ENCODE results near the gene FOXN3. TPM values are rescaled to one million over a fixed set of nuclear protein-coding genes. Genes with fewer than 3 reads are reported as not detected.

The FOXN3 gene
- total RNA-seq, 1 experiment from 2014 or later = 8.8 TPM

DNA sequence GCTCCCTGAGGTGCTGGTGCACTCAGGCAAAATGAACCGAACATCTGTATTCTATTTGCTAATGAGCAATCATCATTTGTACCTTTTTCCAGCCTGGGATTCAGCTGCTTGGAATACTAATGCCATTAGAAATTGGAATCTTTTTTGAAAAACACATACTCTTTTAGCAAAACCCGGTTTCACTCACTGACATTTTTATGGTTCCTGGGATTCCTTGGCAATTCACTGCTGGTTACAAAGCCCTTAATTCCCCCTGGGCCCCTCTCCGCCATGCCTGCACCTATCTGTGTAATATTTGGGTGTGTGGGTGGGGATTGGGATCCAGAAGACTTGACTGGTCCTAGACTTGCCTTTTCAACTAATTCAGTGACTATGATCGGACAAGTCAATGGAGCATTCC, 199.1 kb downstream of the FOXN3 start:
- no peaks in the 10 kb centered on the region for H3K9me3 ChIP-seq (ENCODE audit: control insufficient read depth, insufficient read depth, low read depth, low read length)
- ATAC-seq (no peak), DNase-seq (ENCODE audit: low read depth, low spot score) (no peak)
- in situ Hi-C loops (cut with HindIII; ENCODE audit: low pct_unique_long_range_greater_than_20kb, low sequenced_read_pairs) = no loop called here
- intact Hi-C loops (cut with micrococcal nuclease; ENCODE audit: unreplicated experiment) = no loop called here
- BruUV-seq (replicated peaks) = no TSS peak
- ChIA-PET CTCF (no interaction called here), POLR2A (no interaction called here)
- TF ChIP-seq, protein P1, sequence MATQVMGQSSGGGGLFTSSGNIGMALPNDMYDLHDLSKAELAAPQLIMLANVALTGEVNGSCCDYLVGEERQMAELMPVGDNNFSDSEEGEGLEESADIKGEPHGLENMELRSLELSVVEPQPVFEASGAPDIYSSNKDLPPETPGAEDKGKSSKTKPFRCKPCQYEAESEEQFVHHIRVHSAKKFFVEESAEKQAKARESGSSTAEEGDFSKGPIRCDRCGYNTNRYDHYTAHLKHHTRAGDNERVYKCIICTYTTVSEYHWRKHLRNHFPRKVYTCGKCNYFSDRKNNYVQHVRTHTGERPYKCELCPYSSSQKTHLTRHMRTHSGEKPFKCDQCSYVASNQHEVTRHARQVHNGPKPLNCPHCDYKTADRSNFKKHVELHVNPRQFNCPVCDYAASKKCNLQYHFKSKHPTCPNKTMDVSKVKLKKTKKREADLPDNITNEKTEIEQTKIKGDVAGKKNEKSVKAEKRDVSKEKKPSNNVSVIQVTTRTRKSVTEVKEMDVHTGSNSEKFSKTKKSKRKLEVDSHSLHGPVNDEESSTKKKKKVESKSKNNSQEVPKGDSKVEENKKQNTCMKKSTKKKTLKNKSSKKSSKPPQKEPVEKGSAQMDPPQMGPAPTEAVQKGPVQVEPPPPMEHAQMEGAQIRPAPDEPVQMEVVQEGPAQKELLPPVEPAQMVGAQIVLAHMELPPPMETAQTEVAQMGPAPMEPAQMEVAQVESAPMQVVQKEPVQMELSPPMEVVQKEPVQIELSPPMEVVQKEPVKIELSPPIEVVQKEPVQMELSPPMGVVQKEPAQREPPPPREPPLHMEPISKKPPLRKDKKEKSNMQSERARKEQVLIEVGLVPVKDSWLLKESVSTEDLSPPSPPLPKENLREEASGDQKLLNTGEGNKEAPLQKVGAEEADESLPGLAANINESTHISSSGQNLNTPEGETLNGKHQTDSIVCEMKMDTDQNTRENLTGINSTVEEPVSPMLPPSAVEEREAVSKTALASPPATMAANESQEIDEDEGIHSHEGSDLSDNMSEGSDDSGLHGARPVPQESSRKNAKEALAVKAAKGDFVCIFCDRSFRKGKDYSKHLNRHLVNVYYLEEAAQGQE (IDR thresholded peaks at IDR 0.05; ENCODE audit: insufficient read depth in 1 of 2, low read depth in 2 of 2, low read length in 1 of 2) = no peak
- TF ChIP-seq SIN3A (IDR thresholded peaks at IDR 0.05; ENCODE audit: borderline replicate concordance, insufficient read depth, low read depth, low read length) = no peak
- H3K27ac ChIP-seq (ENCODE audit: low read length) = no peak overlapping the region
- no peaks in the 10 kb centered on the region for H3K27me3 ChIP-seq (ENCODE audit: control insufficient read depth, insufficient read depth, low read length)
- no peaks in the 10 kb centered on the region for H3K4me1 ChIP-seq (ENCODE audit: control insufficient read depth, insufficient read depth, low read length)
- H3K36me3 ChIP-seq (ENCODE audit: control insufficient read depth, insufficient read depth, low read length) = no peaks in the 10 kb centered on the region
- H3K4me3 ChIP-seq (ENCODE audit: low read depth in 2 of 2, low read length in 2 of 2) = no peak overlapping the region

DNA sequence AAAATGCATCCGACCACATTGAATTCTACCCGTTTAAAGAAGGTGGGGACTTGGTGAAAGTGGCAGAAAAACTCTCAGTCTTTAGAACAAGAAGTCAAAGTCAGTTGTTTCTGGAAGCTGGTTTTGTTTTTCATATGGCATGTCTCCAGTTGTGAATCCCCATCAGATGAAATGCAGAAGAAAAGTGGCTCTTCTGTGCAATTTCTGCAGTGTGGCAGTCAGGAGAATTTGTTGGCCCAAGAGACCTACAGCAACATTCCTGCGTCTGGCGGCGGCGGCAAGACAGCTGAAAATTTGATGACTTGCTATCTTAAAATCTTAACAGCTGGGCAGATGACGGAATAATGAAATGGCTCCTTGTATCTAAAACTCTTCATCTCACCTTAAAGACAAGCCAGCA, 201.5 kb downstream of the FOXN3 start:
- DNase-seq (ENCODE audit: low read depth, low spot score) (no peak), ATAC-seq (no peak)
- ChIA-PET POLR2A (no interaction called here), CTCF (no interaction called here)
- Histone ChIP-seq H3K4me1 (ENCODE audit: control insufficient read depth, insufficient read depth, low read length) (no peaks in the 10 kb centered on the region), H3K27me3 (ENCODE audit: control insufficient read depth, insufficient read depth, low read length) (no peaks in the 10 kb centered on the region), H3K9me3 (ENCODE audit: control insufficient read depth, insufficient read depth, low read depth, low read length) (no peaks in the 10 kb centered on the region), H3K27ac (ENCODE audit: low read length) (no peak overlapping the region), H3K36me3 (ENCODE audit: control insufficient read depth, insufficient read depth, low read length) (no peaks in the 10 kb centered on the region), H3K4me3 (ENCODE audit: low read depth in 2 of 2, low read length in 2 of 2) (no peak overlapping the region)
- TF ChIP-seq, protein P2, sequence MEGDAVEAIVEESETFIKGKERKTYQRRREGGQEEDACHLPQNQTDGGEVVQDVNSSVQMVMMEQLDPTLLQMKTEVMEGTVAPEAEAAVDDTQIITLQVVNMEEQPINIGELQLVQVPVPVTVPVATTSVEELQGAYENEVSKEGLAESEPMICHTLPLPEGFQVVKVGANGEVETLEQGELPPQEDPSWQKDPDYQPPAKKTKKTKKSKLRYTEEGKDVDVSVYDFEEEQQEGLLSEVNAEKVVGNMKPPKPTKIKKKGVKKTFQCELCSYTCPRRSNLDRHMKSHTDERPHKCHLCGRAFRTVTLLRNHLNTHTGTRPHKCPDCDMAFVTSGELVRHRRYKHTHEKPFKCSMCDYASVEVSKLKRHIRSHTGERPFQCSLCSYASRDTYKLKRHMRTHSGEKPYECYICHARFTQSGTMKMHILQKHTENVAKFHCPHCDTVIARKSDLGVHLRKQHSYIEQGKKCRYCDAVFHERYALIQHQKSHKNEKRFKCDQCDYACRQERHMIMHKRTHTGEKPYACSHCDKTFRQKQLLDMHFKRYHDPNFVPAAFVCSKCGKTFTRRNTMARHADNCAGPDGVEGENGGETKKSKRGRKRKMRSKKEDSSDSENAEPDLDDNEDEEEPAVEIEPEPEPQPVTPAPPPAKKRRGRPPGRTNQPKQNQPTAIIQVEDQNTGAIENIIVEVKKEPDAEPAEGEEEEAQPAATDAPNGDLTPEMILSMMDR (IDR thresholded peaks at IDR 0.05) = no peak
- TF ChIP-seq SIN3A (IDR thresholded peaks at IDR 0.05; ENCODE audit: borderline replicate concordance, insufficient read depth, low read depth, low read length) (no peak), POLR2AphosphoS5 (IDR thresholded peaks at IDR 0.05; ENCODE audit: low read depth, low read length) (no peak), TCF7L2 (IDR thresholded peaks at IDR 0.05; ENCODE audit: low read depth, low read length) (no peak)
- TF ChIP-seq, protein P1 (IDR thresholded peaks at IDR 0.05; ENCODE audit: insufficient read depth in 1 of 2, low read depth in 2 of 2, low read length in 1 of 2) = no peak
- intact Hi-C loops (cut with micrococcal nuclease; ENCODE audit: unreplicated experiment) = no loop called here
- in situ Hi-C loops (cut with HindIII; ENCODE audit: low pct_unique_long_range_greater_than_20kb, low sequenced_read_pairs) = no loop called here
- no TSS peak for BruUV-seq (replicated peaks)
